ENCODE data around the gene HAVCR2. TPM values are rescaled to one million over a fixed set of nuclear protein-coding genes. Genes with fewer than 3 reads are reported as not detected.
A peak's percentile ranks its signal among the peaks of the same experiment; 100 is the strongest.

Gene HAVCR2
- total and polyA plus RNA-seq, 12 donors, result 0.76 to 14.9 (median 1.7) TPM

- Histone ChIP-seq H3K4me1 (peaks cover 0 to 6% (median 0%) of the 10 kb centered on the region in 9 donors), H3K36me3 (no peaks in the 10 kb centered on the region), H3K27me3 (no peaks in the 10 kb centered on the region), H3K4me3 (no peak overlapping the region), H3K9me3 (no peaks in the 10 kb centered on the region), H3K27ac (peak overlapping the region in 5 of 10 donors; percentile 21 to 56 (median 52))
- DNase-seq (peak; percentile 14 to 45), ATAC-seq (peak; percentile 63 to 100 (median 94))
- intact Hi-C loops (cut with DNase I), result no loop called here
- WGBS, 2 donors, result 65 to 68% methylated on average over 3 of the region's 3 CpGs
- no peak for TF ChIP-seq CTCF (IDR thresholded peaks at IDR 0.05)
These were observed 62.8 kb downstream of the HAVCR2 start for GRCh38 chr5:157046041-157046440.

GRCh38 chr5:157045601-157046000 lies 63.2 kb downstream of the HAVCR2 start:
- H3K27ac ChIP-seq, result peak overlapping the region in 4 of 10 donors; percentile 46 to 56 (median 54)
- no peak overlapping the region for H3K4me3 ChIP-seq
- no peak for TF ChIP-seq CTCF (IDR thresholded peaks at IDR 0.05)
- intact Hi-C loops (cut with DNase I), result no loop called here
- no peaks in the 10 kb centered on the region for H3K9me3 ChIP-seq
- DNase-seq, result no peak
- no peaks in the 10 kb centered on the region for H3K36me3 ChIP-seq
- peak in 1 of 8 donors; percentile 33 for ATAC-seq
- H3K4me1 ChIP-seq, result peaks cover 0 to 6% (median 0%) of the 10 kb centered on the region in 9 donors
- H3K27me3 ChIP-seq, result no peaks in the 10 kb centered on the region
- WGBS, 2 donors, result 57 to 63% methylated on average over 3 of the region's 3 CpGs

GRCh38 chr5:157038568-157039187 lies 70.2 kb downstream of the HAVCR2 start:
- intact Hi-C loops (cut with DNase I), result no loop called here
- no peak overlapping the region for H3K27ac ChIP-seq
- ATAC-seq (no peak), DNase-seq (no peak)
- H3K4me3 ChIP-seq, result no peak overlapping the region
- H3K36me3 ChIP-seq, result no peaks in the 10 kb centered on the region
- no peaks in the 10 kb centered on the region for H3K27me3 ChIP-seq
- H3K9me3 ChIP-seq, result no peaks in the 10 kb centered on the region
- no peak for TF ChIP-seq CTCF (IDR thresholded peaks at IDR 0.05)
- 81 to 82% methylated on average over 5 of the region's 5 CpGs for WGBS, 2 donors
- H3K4me1 ChIP-seq, result no peaks in the 10 kb centered on the region

Other genes starting within 250 kb of the HAVCR2 start
- gene TIMD4, start 145.8 kb downstream of the HAVCR2 start, total RNA-seq, result 1 to 10 TPM in 1 of 10 donors, under 1 TPM in 3, not detected in 6; 0.17 to 2.3 (median 0.26) TPM
- under 1 TPM in 1 of 2 donors, not detected in 1; 0.07 TPM for gene TIMD4, start 145.8 kb downstream of the HAVCR2 start, polyA plus RNA-seq
- gene HAVCR1, start 49.9 kb downstream of the HAVCR2 start, total RNA-seq, result under 1 TPM in 3 of 10 donors, not detected in 7; 0.15 to 0.36 (median 0.19) TPM
- gene HAVCR1, start 49.9 kb downstream of the HAVCR2 start, polyA plus RNA-seq, result not detected
- 10 to 100 TPM in 2 of 10 donors, 1 to 10 TPM in 8; 7.3 to 11.5 (median 9.3) TPM for gene MED7, start 33.8 kb upstream of the HAVCR2 start, total RNA-seq
- 1 to 10 TPM; 8.5 to 9.7 TPM for gene MED7, start 33.8 kb upstream of the HAVCR2 start, polyA plus RNA-seq
- not detected for gene GARIN3, start 57.2 kb upstream of the HAVCR2 start, total RNA-seq
- gene GARIN3, start 57.2 kb upstream of the HAVCR2 start, polyA plus RNA-seq, result not detected
- 1 to 10 TPM in 4 of 10 donors, under 1 TPM in 5, not detected in 1; 0.09 to 4.7 (median 0.81) TPM for gene ITK, start 71.8 kb upstream of the HAVCR2 start, total RNA-seq
- under 1 TPM; 0.15 to 0.20 TPM for gene ITK, start 71.8 kb upstream of the HAVCR2 start, polyA plus RNA-seq
- gene CYFIP2, start 157.1 kb upstream of the HAVCR2 start, total RNA-seq, result 10 to 100 TPM; 20.3 to 50.8 (median 34.4) TPM
- 10 to 100 TPM; 23.5 to 28.5 TPM for gene CYFIP2, start 157.1 kb upstream of the HAVCR2 start, polyA plus RNA-seq